Measurements from ENCODE around the gene KLHL34. TPM values are rescaled to one million over a fixed set of nuclear protein-coding genes. Genes with fewer than 3 reads are reported as not detected.

Gene KLHL34
- under 1 TPM in 3 of 4 donors, not detected in 1; 0.10 to 0.81 (median 0.32) TPM for total RNA-seq

GRCh38 chrX:21658152-21658737, at the start of gene KLHL34:
TSS of gene KLHL34 (minus strand) at chrX:21658330. CDS start at chrX:21657788, 542 bp downstream.
- Histone ChIP-seq H3K4me3 (peak within 1 kb of the TSS; percentile 44), H3K27ac (no peak within 1 kb of the TSS), H3K36me3 (no peaks in the 10 kb centered on the region), H3K9me3 (no peaks in the 10 kb centered on the region), H3K4me1 (no peaks in the 10 kb centered on the region), H3K27me3 (peaks cover 17% of the 10 kb centered on the region)
- no peak for DNase-seq (ENCODE audit: low spot score in 2 of 2)
- TF ChIP-seq CTCF (IDR thresholded peaks at IDR 0.05) (no peak), EP300 (IDR thresholded peaks at IDR 0.05) (no peak), POLR2AphosphoS5 (IDR thresholded peaks at IDR 0.05) (no peak), POLR2A (IDR thresholded peaks at IDR 0.05) (no peak)
- 57% methylated on average over 25 of the region's 60 CpGs for WGBS

GRCh38 chrX:21705225-21705624, 47.1 kb upstream of the KLHL34 start:
- no peak overlapping the region for H3K27ac ChIP-seq
- no peaks in the 10 kb centered on the region for H3K4me1 ChIP-seq
- WGBS, result 72% methylated on average over 4 of the region's 4 CpGs
- H3K36me3 ChIP-seq, result no peaks in the 10 kb centered on the region
- TF ChIP-seq POLR2AphosphoS5 (IDR thresholded peaks at IDR 0.05) (no peak), POLR2A (IDR thresholded peaks at IDR 0.05) (no peak), EP300 (IDR thresholded peaks at IDR 0.05) (no peak), CTCF (IDR thresholded peaks at IDR 0.05) (no peak)
- H3K4me3 ChIP-seq, result no peak overlapping the region
- no peak for DNase-seq (ENCODE audit: low spot score in 2 of 2)
- no peaks in the 10 kb centered on the region for H3K27me3 ChIP-seq
- H3K9me3 ChIP-seq, result no peaks in the 10 kb centered on the region

- Histone ChIP-seq H3K4me3 (no peak overlapping the region), H3K9me3 (no peaks in the 10 kb centered on the region), H3K27me3 (no peaks in the 10 kb centered on the region), H3K36me3 (no peaks in the 10 kb centered on the region), H3K4me1 (no peaks in the 10 kb centered on the region), H3K27ac (no peak overlapping the region)
- no peak for DNase-seq (ENCODE audit: low spot score in 2 of 2)
- 74% methylated on average over 4 of the region's 4 CpGs for WGBS
- TF ChIP-seq CTCF (IDR thresholded peaks at IDR 0.05) (no peak), POLR2AphosphoS5 (IDR thresholded peaks at IDR 0.05) (no peak), POLR2A (IDR thresholded peaks at IDR 0.05) (no peak), EP300 (IDR thresholded peaks at IDR 0.05) (no peak)
Observed at GRCh38 chrX:21702725-21703124, 44.6 kb upstream of the KLHL34 start.

- TF ChIP-seq CTCF (IDR thresholded peaks at IDR 0.05), result no peak
- TF ChIP-seq POLR2AphosphoS5 (IDR thresholded peaks at IDR 0.05), result no peak
- TF ChIP-seq EP300 (IDR thresholded peaks at IDR 0.05), result no peak
- no peak for TF ChIP-seq POLR2A (IDR thresholded peaks at IDR 0.05)
- H3K9me3 ChIP-seq, result no peaks in the 10 kb centered on the region
- H3K36me3 ChIP-seq, result no peaks in the 10 kb centered on the region
- no peak overlapping the region for H3K4me3 ChIP-seq
- no peaks in the 10 kb centered on the region for H3K4me1 ChIP-seq
- 51% methylated on average over 3 of the region's 3 CpGs for WGBS
- DNase-seq (ENCODE audit: low spot score in 2 of 2), result no peak
- H3K27ac ChIP-seq, result no peak overlapping the region
- no peaks in the 10 kb centered on the region for H3K27me3 ChIP-seq
Observed at GRCh38 chrX:21700967-21701366, 42.8 kb upstream of the KLHL34 start.

GRCh38 chrX:21700275-21700674, 42.1 kb upstream of the KLHL34 start:
- no peak for DNase-seq (ENCODE audit: low spot score in 2 of 2)
- Histone ChIP-seq H3K4me1 (no peaks in the 10 kb centered on the region), H3K9me3 (no peaks in the 10 kb centered on the region), H3K36me3 (no peaks in the 10 kb centered on the region), H3K27me3 (no peaks in the 10 kb centered on the region), H3K27ac (no peak overlapping the region), H3K4me3 (no peak overlapping the region)
- 76% methylated on average over 5 of the region's 5 CpGs for WGBS
- TF ChIP-seq POLR2AphosphoS5 (IDR thresholded peaks at IDR 0.05) (no peak), POLR2A (IDR thresholded peaks at IDR 0.05) (no peak), CTCF (IDR thresholded peaks at IDR 0.05) (no peak), EP300 (IDR thresholded peaks at IDR 0.05) (no peak)
